UCSD-AML1 (cell line): ENCODE data around the gene BRD8.
"Not testable (repeated sequence)": the region's sequence is repeated elsewhere in the genome, so short reads cannot be mapped to it uniquely, and the experiment has no call there.

ENCODE experiments used
- DNase-seq: peaks from one replicate; lab custom pipeline; 2025; ENCODE audit not compliant: unreplicated experiment; lab: John Stamatoyannopoulos, UW

The BRD8 gene

GRCh38 chr5:138169124-138169523 is 9.3 kb downstream of the BRD8 start:
- DNase-seq, result no peak

GRCh38 chr5:138163721-138164120 is 14.7 kb downstream of the BRD8 start:
- DNase-seq, result no peak

- no peak for DNase-seq
Measured at GRCh38 chr5:138160706-138161105, 17.7 kb downstream of the BRD8 start.

- no peak for DNase-seq
Measured at GRCh38 chr5:138159666-138160065, 18.8 kb downstream of the BRD8 start.

GRCh38 chr5:138157626-138158025 is 20.8 kb downstream of the BRD8 start:
- DNase-seq, result no peak

GRCh38 chr5:138155977-138156376 is 22.5 kb downstream of the BRD8 start:
- DNase-seq, result not testable (repeated sequence)

- no peak for DNase-seq
Measured at GRCh38 chr5:138149530-138149929, 28.9 kb downstream of the BRD8 start.

GRCh38 chr5:138148811-138149210 is 29.6 kb downstream of the BRD8 start:
- no peak for DNase-seq

- not testable (repeated sequence) for DNase-seq
Measured at GRCh38 chr5:138143578-138143977, 34.9 kb downstream of the BRD8 start.

GRCh38 chr5:138141734-138142133 is 36.7 kb downstream of the BRD8 start:
- no peak for DNase-seq

GRCh38 chr5:138140268-138140667 is 38.2 kb downstream of the BRD8 start:
- no peak for DNase-seq

- DNase-seq, result no peak
Measured at GRCh38 chr5:138139781-138140090, 38.7 kb downstream of the BRD8 start.

GRCh38 chr5:138138949-138139780 is 39.3 kb downstream of the BRD8 start, which contains the start of gene NME5:
Gene NME5, minus strand, starts transcription at chr5:138139428. Its CDS starts 648 bp downstream, at chr5:138138780.
- DNase-seq, result no peak

GRCh38 chr5:138132543-138132942 is 45.9 kb downstream of the BRD8 start:
- DNase-seq, result no peak

GRCh38 chr5:138129347-138129746 is 49.1 kb downstream of the BRD8 start:
- no peak for DNase-seq

- no peak for DNase-seq
Measured at GRCh38 chr5:138128334-138128733, 50.1 kb downstream of the BRD8 start.

- no peak for DNase-seq
Measured at GRCh38 chr5:138115254-138115653, 63.2 kb downstream of the BRD8 start.

- no peak for DNase-seq
Measured at GRCh38 chr5:138111937-138112336, 66.5 kb downstream of the BRD8 start.

GRCh38 chr5:138111181-138111580 is 67.2 kb downstream of the BRD8 start:
- no peak for DNase-seq

- DNase-seq, result no peak
Measured at GRCh38 chr5:138110266-138110963, 68.0 kb downstream of the BRD8 start.

GRCh38 chr5:138109463-138110265 is 68.8 kb downstream of the BRD8 start:
- no peak for DNase-seq

GRCh38 chr5:138107213-138107612 is 71.2 kb downstream of the BRD8 start:
- DNase-seq, result no peak
